GM20431 (cell line): ENCODE data around the gene CNTN4.
"Not testable (repeated sequence)": the region's sequence is repeated elsewhere in the genome, so short reads cannot be mapped to it uniquely, and the experiment has no call there.

Experiments used
- in situ Hi-C: fragments of 300-500 bp; cut with MseI, MboI; formaldehyde crosslinking; loops from one replicate; pipeline ENCODE4 v1.15.0; 2020; ENCODE audit warnings: low sequenced_read_pairs; ENCODE audit not compliant: unreplicated experiment

CNTN4 gene

DNA sequence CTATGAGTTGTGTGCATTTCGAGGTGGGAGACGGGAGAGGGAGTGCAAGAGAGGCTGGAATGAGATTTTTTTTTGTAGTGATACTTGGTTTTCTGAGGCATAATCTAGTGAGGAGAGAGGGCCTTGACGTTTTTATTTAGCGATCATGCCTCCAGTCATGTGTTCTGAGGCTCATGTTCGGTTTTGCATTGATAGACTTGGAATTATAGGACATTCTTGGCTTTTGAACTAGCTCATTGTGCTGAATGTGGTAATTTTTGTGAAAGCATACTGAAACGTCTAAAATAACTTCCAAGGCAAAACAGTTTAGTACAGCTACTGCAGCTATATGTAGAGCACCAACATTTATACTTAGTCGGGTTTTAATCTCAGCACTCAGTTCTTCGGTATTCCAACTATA, 408.1 kb downstream of the CNTN4 start:
- in situ Hi-C loops = no loop called here

DNA sequence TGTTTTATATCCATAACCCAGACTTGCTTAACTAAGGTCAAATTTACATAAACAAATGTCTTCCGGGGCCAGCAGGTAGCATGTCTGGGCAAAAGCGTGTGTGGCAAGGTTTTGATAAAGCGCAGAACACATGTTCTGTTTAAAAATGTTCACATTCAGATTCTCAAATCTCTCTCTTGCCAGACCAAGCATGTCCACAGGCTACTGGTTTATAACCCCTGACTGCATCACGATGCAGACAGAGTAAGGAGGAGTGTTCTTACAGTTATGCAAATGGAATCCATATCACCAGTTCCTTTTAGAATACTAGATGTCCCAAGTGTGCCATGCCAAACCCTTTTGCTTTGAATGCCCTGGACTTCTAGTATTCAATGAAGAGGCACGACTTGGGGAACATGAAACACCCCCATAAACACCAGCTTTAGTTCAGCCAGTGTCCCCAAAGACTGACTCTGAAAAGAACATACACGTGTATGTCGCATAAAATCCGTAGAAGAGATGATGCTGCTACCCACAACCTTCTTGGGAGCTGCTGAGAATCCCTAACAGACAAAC, 412.0 kb downstream of the CNTN4 start:
- in situ Hi-C loops = no loop called here

DNA sequence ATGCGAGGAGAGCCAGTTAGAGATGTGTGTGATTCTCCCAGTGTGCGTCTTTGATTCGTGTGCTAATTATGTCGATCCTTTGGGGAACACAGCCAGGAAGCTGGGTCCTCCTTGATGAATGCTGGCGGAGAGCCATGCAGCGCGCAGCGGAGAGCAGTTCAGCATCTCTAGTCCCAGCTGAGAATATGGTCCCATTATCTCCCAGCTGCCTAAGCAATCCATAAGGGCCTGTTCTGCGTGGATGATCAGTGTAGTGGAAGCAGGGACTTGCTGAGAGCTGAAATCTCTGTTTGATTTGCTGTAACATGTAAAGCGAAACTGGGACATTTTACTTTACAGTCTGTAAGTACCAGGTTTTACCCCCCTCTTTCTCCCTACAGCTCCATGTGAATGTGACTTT, 412.7 kb downstream of the CNTN4 start:
- in situ Hi-C loops = no loop called here

DNA sequence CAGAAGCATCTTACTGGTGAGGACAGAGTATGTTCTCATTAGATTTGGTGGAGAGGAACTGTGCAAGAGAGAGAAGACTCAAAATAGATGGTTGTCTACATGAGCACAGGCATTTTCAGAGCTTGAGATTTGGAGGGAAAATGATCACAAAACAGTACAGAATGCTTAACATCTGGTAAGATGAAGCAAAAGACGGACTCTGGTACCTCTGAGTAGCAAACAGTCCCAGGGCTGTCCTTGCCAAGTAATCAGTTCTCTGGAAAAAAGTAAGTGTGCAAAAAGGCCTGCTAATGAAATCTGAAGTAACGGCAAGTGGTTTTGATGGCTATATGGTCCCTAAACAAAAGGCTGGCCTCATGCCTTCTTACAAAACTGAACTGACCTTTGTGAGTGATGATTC, 414.2 kb downstream of the CNTN4 start:
- in situ Hi-C loops = no loop called here

DNA sequence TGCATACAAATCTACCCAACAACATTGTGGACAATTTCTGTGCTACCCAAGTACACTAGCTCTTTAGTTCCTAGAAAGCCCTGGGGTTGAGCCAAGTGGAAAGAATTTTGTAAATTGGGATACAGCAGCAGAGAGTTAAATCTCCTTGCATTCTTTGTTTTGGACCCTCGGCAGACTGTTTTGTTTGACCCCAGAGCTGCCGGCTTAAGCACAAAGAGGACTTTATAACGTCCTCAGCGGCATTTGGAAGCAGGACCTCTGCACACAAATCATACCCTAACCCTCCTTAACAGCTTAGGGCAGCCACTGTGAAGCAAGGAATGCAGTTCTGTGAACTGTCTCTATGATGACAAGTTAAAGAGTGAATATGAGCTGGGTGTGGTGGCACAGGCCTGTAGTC, 415.3 kb downstream of the CNTN4 start:
- in situ Hi-C loops = no loop called here

DNA sequence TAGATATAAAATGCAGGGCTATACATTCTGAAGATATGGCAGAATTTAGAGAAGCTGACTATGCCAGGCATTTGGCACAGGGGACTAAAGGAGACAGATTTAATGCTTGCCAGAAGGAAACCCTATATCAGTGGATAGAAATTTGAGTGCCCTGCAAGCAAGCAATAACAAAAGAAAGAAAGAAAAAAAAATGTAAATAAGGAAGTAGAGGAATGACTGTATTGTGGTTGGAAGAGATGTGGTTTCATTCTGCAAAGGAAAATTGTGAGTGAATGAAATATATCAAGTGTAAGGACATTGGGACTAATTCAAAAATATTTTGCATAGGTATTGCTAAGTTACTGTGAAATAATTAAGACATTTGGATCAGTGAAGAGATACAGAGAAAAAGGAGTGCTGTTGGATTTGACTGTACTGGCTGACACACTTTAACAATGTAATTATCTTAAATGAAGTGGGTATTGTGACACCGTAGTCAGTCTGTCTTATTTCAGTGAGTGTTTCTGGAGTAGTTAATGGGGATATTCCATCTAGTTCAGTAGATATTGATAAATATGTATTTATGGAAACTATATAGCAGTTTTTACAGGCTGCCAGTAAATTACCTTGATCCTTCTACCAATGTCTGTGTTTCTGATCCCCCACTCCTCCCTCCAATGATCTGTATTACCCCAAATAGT, 418.2 kb downstream of the CNTN4 start:
- in situ Hi-C loops = no loop called here

DNA sequence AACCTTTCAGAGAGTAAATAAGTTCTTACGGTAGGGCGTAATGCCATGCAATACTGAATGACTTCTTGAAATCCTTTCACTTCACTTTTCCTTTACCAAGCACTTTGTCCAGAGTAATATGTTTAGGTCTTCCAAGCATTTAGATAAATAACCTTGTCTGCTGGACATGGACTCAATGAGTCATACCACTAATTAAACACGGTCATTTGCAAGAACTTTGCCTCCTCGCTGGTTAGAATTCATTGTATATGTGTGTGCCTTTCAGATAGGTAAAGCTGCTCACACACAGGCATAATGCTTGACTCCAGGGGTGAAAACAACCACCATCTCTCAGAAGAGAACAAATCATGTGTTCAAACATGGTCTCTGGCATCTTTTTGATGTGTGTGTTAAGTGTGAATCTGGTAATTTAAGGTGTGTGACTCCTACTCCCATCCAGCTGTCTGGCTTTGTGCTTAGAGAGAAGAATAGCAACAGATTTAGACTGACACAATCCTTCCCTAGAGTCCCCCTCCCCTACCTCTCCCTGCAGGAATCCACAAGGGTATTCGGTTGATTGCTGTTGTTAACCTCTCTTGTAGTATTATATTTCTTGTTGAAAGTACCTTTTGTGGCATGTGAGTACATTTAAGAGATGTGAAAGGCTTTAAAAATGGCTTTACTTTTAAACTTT, 419.0 kb downstream of the CNTN4 start:
- in situ Hi-C loops = no loop called here

DNA sequence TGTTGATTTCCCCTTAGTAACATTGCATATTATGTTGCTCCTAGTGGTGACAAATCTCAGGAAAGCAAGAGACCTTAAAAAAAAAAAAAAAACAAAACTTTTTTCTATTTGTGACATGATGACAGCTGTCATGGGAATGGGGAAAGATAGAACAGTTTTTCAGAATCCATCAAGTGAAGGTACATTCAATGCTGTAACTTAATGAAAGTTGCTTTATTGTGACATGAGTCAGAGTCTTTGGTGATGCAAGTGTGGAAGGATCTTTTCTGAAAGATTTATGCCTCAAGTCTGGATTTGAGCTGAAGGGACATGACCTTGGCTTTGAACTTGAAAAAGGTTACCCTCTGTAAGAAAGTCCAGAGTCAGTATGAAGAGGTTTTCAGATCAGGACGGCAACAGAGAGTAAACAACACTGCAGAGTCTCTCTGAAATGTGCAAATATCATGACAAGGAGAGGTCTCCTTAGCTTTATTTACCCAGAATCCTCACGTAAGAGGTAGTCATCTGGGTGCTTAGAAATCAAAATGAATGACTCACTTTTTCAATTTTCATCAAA, 424.7 kb downstream of the CNTN4 start:
- in situ Hi-C loops = no loop called here

DNA sequence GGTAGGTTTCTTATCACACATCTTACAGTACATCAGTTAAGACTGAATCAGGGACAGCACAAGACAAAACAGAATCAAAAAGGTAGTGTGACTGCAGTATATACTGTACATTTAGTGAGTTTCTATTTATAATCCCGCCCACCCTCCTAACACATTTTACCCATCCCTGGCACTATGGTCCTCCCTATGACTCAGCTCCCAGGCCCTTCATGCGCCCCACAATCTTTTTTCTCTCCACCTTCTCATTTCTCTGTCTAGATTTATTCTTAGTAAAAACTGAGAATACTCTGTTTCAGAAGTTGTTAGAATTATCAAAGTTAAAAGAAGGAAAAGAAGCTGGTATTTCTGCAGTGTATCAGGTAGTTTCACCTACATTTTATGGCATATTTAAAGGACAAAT, 427.3 kb downstream of the CNTN4 start:
- in situ Hi-C loops = no loop called here

DNA sequence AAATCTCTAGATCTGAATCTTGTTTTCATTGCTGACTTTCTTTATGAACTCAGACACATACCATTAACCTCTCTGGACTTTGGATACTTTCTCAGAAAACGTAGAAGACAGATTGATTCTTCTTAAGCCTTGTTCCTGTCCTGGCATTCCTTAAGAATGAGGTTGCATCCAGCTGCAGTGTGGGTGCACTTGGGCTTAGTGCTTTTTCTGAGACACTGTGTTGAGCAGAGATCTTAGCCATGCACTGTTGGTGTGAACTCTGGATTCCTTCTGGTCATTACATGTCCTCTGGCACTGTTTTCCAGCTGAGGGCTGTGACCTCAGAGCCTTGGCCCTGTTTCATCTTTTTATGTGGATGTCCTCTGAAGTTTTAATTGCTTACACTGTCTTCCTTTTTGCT, 428.3 kb downstream of the CNTN4 start:
- in situ Hi-C loops = no loop called here

DNA sequence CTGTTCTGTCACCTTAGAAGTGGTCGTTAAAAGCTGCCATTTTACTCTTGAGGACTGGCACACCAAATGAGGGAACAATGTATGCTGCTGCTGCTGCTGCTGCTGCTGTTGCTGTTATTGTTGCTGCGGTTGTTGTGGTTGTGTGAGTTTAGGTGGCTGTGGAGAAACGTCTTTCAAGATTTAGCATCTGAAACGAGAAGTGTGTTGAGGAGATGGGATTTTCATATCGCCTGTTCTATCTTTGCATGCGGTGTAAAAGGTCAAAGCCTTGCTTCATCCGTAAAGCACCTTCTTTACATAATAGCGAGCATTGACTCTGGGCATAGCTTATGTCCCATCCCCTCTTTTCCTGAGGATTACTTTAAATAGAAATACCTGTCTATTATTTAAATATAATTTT, 428.7 kb downstream of the CNTN4 start:
- in situ Hi-C loops = not testable (repeated sequence)

DNA sequence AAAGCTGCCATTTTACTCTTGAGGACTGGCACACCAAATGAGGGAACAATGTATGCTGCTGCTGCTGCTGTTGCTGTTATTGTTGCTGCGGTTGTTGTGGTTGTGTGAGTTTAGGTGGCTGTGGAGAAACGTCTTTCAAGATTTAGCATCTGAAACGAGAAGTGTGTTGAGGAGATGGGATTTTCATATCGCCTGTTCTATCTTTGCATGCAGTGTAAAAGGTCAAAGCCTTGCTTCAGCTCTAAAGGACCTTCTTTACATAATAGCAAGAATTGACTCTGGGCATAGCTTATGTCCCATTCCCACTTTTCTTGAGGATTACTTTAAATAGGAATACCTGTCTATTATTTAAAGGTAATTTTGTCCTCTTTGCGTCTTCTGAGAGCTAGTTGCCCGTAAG, 436.1 kb downstream of the CNTN4 start:
- in situ Hi-C loops = not testable (repeated sequence)

DNA sequence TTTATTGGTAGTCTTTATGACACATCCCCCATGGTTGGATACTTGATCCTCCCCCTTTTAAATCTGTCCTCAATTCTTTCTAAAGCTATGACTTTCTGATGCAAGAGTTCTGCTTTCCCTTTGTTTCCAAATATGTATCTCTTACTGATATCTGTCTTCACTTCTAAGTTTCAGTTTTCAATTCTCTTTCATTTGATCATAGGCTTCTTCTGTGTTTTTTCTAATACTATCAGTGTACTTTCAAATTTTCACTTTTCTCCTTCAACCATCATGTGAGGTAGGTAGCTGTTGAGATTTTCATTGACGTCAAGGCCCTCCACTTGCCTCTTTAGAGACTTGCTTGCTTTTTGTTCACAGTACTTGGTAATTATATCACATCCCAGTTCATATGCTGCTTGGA, 436.5 kb downstream of the CNTN4 start:
- in situ Hi-C loops = no loop called here

DNA sequence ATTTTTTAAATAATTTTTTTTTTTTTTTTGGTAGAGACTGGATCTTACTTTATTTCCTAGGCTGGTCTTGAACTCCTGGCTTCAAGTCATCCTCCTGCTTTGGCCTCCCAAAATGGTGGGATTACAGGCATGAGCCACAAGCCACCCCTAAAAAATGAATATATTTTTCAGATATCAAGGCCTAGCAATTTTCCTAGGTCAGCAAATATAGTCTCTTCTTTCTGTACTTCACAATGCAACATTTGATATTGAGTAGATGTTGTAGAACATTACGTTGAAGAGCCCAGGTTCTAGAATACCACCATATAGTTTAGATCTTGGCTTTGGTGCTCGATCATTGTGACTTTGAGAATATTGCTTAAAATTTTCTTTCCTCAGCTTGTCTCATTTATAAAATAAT, 437.9 kb downstream of the CNTN4 start:
- in situ Hi-C loops = no loop called here

DNA sequence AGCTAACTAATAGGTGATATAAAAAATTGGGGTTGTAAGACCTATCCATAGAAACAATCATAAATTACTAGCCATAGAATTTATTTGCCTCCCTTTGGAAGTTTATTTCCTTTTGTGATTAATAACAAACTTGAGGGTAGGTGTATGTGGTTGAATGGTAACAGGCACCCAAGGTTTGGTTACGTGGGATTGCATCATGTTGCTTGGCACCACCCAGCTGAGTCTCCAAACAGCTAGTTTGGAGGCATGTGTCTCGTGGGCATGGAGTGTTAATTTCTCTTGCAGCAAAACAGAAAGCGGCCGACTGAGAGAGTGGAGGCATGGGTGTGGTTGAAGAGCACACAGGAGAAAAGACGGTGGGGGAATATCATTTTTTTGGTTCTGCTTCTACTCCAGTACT, 441.4 kb downstream of the CNTN4 start:
- in situ Hi-C loops = no loop called here

DNA sequence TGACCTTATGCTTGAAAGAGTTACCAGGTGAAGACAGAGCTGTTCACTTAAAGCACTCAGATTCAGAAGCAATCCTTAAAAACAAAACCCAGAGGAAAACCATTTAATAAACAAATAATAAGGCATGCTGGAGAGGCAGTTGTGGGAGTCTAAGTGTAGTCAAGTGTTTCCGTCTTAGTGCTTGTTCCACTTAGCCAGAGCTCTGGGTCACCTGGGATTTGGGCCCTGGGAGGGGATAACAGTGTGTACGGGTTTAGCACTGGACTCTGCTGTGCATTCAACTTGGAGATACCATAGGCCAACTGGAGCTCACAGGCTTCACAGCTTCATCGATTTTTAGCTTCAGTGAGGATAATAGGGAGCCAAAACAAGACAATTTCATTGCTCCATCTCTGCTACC, 444.6 kb downstream of the CNTN4 start:
- in situ Hi-C loops = no loop called here

DNA sequence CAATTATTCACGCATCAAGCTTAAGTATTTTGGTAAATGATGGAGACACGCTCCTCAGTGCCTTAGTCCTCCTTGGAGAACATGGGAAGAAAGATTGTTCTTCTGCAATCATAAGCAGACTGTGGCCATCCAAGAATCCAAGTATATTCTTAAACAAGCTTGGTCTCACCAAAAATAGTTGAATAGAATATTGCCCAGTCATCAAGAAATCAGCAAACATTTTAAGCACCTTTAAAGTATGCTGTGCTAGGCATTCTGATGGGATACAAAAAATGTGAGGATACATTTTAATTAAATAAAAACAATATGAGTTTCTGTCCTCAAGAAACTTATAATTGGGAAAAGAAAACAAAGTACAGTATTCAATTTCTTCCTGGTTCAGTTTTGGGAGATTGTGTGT, 445.5 kb downstream of the CNTN4 start:
- in situ Hi-C loops = no loop called here

DNA sequence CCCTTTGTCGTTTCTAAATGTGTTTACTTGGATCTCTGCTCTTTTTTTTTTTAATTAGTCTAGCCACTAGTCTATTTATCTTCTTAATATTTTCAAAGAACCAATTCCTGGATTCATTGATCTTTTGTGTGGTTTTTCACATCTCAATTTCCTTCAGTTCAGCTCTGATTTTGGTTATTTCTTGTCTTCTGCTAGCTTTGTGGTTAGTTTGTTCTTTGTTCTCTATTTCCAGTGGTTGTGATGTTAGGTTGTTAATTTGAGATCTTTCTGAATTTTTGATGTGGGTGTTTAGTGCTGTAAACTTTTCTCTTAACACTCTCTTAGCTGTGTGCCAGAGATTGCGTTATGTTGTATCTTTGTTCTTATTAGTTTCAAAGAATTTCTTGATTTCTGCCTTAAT, 446.1 kb downstream of the CNTN4 start:
- in situ Hi-C loops = no loop called here

DNA sequence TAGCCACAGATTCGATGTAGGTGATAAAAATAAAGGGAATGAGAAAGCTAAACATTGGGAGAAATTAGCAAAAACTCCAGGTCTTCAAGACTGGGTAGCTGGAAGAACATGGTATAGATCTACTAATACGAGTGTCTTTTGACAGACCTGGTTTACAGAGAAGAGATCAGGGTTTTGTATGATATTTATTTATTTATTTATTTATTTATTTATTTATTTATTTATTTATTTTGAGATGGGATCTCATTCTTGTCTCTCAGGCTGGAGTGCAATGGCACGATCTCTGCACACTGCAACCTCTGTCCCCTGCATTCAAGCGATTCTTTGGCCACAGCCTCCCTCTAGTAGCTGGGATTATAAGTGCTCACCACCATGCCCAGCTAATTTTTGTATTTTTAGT, 448.4 kb downstream of the CNTN4 start:
- in situ Hi-C loops = no loop called here

DNA sequence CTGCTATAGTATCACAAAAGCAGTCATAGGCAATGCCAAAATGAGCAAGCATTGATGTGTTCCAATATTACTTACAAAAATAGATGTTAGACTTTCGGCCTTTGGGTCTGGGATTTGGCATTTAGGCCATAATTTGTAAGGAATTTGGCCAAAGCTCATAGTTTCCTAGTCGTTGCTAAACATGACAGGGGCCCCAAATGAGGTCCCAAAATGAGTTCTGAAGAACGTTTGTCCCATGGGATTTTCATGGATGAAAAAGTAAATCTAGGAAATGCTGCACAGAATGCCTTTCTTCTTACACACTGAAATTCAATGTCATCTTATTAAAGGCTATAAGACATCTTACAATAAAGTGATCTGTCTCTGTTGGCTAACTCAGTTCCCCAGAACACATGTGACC, 456.0 kb downstream of the CNTN4 start:
- in situ Hi-C loops = no loop called here

DNA sequence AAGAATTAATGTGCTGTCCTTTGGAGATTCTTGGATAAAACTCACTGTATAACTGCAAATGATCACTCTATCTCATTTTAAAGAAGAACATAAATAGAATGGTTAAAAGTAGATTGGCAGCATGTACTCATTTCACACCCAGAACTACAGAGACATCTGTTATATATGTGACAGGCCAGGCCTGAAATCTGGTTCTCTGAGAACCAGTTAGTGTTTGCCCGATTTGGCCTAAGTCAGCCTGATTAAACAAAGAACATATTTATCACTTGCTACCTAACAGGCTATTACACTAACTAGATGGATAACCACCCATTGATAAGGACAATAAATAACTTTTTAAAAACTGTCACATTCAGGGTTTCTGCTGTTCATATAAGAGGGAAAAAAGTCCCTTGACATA, 460.1 kb downstream of the CNTN4 start:
- in situ Hi-C loops = no loop called here

DNA sequence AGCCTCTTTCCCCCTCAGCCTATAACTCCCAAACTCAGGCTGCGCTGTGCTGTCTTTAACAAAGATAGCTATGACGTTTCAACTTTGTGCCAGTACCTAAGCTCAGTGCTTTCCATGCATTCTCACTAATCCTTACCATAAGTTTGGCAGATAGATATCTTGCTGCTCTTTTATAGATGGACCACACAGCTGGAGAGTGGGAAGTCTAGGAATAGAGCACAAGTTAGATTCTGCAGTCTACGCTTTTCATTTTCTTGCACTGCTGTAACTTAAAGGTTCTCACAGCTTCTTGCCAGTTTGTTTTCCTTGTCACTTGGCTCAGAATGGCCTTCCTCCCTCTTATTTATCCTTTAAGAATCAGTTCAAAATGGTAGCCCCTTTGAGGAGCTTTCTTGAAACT, 468.8 kb downstream of the CNTN4 start:
- in situ Hi-C loops = no loop called here
